Activated CD8-positive, alpha-beta memory T cell treated with anti-CD3 and anti-CD28 coated beads for 24 hours (primary cell): ENCODE measurements around the gene DAB1.

Experiments
- DNase-seq: peaks from one replicate; pipeline ENCODE4 v3.0.0-alpha.2; 2020

DAB1 gene

GRCh38 chr1:57063406-57064125 is 360.3 kb downstream of the DAB1 start:
- no peak for DNase-seq

- no peak for DNase-seq
Measured at GRCh38 chr1:57061369-57061768, 362.5 kb downstream of the DAB1 start.

- no peak for DNase-seq
Measured at GRCh38 chr1:57060451-57060850, 363.4 kb downstream of the DAB1 start.

- DNase-seq = no peak
Measured at GRCh38 chr1:57058652-57059501, 365.0 kb downstream of the DAB1 start.

GRCh38 chr1:57048856-57049255 is 375.0 kb downstream of the DAB1 start:
- no peak for DNase-seq

- no peak for DNase-seq
Measured at GRCh38 chr1:57046462-57046861, 377.4 kb downstream of the DAB1 start.

- DNase-seq = no peak
Measured at GRCh38 chr1:57041901-57042300, 382.0 kb downstream of the DAB1 start.

- no peak for DNase-seq
Measured at GRCh38 chr1:57040811-57041210, 383.0 kb downstream of the DAB1 start.

- no peak for DNase-seq
Measured at GRCh38 chr1:57036641-57037579, 386.9 kb downstream of the DAB1 start.

GRCh38 chr1:57034713-57035112 is 389.1 kb downstream of the DAB1 start:
- DNase-seq = no peak

- no peak for DNase-seq
Measured at GRCh38 chr1:57033222-57034001, 390.4 kb downstream of the DAB1 start.

- no peak for DNase-seq
Measured at GRCh38 chr1:57026624-57027354, 397.1 kb downstream of the DAB1 start.

- DNase-seq = no peak
Measured at GRCh38 chr1:57024855-57025254, 399.0 kb downstream of the DAB1 start.

GRCh38 chr1:57024428-57024827 is 399.4 kb downstream of the DAB1 start:
- no peak for DNase-seq

- DNase-seq = no peak
Measured at GRCh38 chr1:57020216-57020615, 403.6 kb downstream of the DAB1 start.

- no peak for DNase-seq
Measured at GRCh38 chr1:57019236-57019839, 404.5 kb downstream of the DAB1 start.

- DNase-seq = no peak
Measured at GRCh38 chr1:57018119-57018518, 405.7 kb downstream of the DAB1 start.

- DNase-seq = no peak
Measured at GRCh38 chr1:57017717-57018116, 406.1 kb downstream of the DAB1 start.

GRCh38 chr1:57017200-57017599 is 406.7 kb downstream of the DAB1 start:
- DNase-seq = no peak

- no peak for DNase-seq
Measured at GRCh38 chr1:57015071-57015470, 408.8 kb downstream of the DAB1 start.

- no peak for DNase-seq
Measured at GRCh38 chr1:57013522-57013921, 410.3 kb downstream of the DAB1 start.
